Gastrocnemius medialis (tissue), 4 donors: ENCODE results near the gene SPTLC3. TPM values are rescaled to one million over a fixed set of nuclear protein-coding genes. Genes with fewer than 3 reads are reported as not detected.
A peak's percentile ranks its signal among the peaks of the same experiment; 100 is the strongest.

Experiments used
- ATAC-seq, 2 donors: fragments of 150-250 bp; one replicate each; pipeline ENCODE4 v1.9.1; 2016
- DNase-seq, 2 donors: peaks; one replicate each; pipeline ENCODE4 v3.0.0-alpha.2; 2019
- H3K27ac ChIP-seq, 4 donors: fragments of 200-600 bp; sonication (generic); 1 replicate in 1 of 4; 2 replicates in 3 of 4; pipeline ENCODE4 v1.5.1; 2016 to 2018; ENCODE audit warnings: mild to moderate bottlenecking in 2 of 4, moderate library complexity in 1 of 4
- H3K27me3 ChIP-seq, 3 donors: fragments of 200-600 bp; sonication (generic) in 2 of 3; 1 replicate in 1 of 3; 2 replicates in 2 of 3; pipeline versions ENCODE4 v1.5.1 to v1.6.0; 2016 to 2019; ENCODE audit warnings: mild to moderate bottlenecking in 1 of 3, moderate library complexity in 1 of 3
- H3K36me3 ChIP-seq, 2 donors: fragments of 200-600 bp; sonication (generic) in 1 of 2; one replicate each; pipeline ENCODE4 v1.5.1; 2017 to 2018
- H3K4me1 ChIP-seq, 2 donors: fragments of 200-600 bp; sonication (generic) in 1 of 2; one replicate each; pipeline ENCODE4 v1.5.1; 2016 to 2017; ENCODE audit warnings: mild to moderate bottlenecking in 2 of 2
- H3K4me3 ChIP-seq, 4 donors: fragments of 200-600 bp; sonication (generic) in 3 of 4; 1 replicate in 1 of 4; 2 replicates in 3 of 4; pipeline ENCODE4 v1.5.1; 2016 to 2019; ENCODE audit warnings: mild to moderate bottlenecking in 2 of 4
- H3K9me3 ChIP-seq, 3 donors: fragments of 200-600 bp; sonication (generic) in 2 of 3; 1 replicate in 1 of 3; 2 replicates in 2 of 3; pipeline ENCODE4 v1.5.1; 2016 to 2019
- CTCF ChIP-seq, 5 experiments: fragments of 450-650 bp in 3 of 5; fragments of 200-600 bp in 2 of 5; sonication (generic) in 2 of 5; IDR thresholded peaks in 4 of 5; conservative IDR thresholded peaks in 1 of 5; 1 replicate in 4 of 5; 2 replicates in 1 of 5; pipeline ENCODE4 v1.5.1; 2016 to 2019; ENCODE audit warnings: antibody characterized with exemption in 5 of 5, mild to moderate bottlenecking in 3 of 5, moderate library complexity in 3 of 5
- POLR2A ChIP-seq, 2 donors: fragments of 450-650 bp; IDR thresholded peaks; one replicate each; pipeline ENCODE4 v1.6.1; 2017; ENCODE audit warnings: antibody characterized with exemption in 2 of 2, mild to moderate bottlenecking in 2 of 2, moderate library complexity in 2 of 2
- in situ Hi-C, 4 donors: fragments of 200-750 bp; cut with MboI; loops; one replicate each; pipeline versions ENCODE4 v1.15.0 to v1.8.0; 2017; ENCODE audit warnings: low sequenced_read_pairs in 4 of 4
- intact Hi-C: fragments of 100-400 bp; cut with DNase I; formaldehyde crosslinking; loops from one replicate; pipeline ENCODE4 v1.15.1; 2023; ENCODE audit warnings: low total_unique reads
- total RNA-seq, 4 donors: library from RNA; depleted of rRNA; stranded (reverse); fragments of >200 nt; gene quantifications; one replicate each; pipeline versions ENCODE4 v1.1.0 to v1.2.3, GENCODE V29; 2016

Gene SPTLC3
- total RNA-seq, 4 donors from 2014 or later, result 0.46 to 2.4 (median 1.2) TPM

GRCh38 chr20:13002251-13002650, 6.5 kb upstream of the SPTLC3 start:
- ATAC-seq (no peak), DNase-seq (no peak)
- Histone ChIP-seq H3K4me3 (no peak overlapping the region), H3K9me3 (no peaks in the 10 kb centered on the region), H3K4me1 (no peaks in the 10 kb centered on the region), H3K27me3 (no peaks in the 10 kb centered on the region), H3K36me3 (no peaks in the 10 kb centered on the region), H3K27ac (no peak overlapping the region)
- in situ Hi-C loops (no loop called here), intact Hi-C loops (no loop called here)
- TF ChIP-seq POLR2A (IDR thresholded peaks at IDR 0.05), result no peak
- no peak for TF ChIP-seq CTCF (IDR thresholded peaks at IDR 0.05 in 4 of 5, conservative IDR thresholded peaks at IDR 0.05 in 1 of 5)

- no peaks in the 10 kb centered on the region for H3K9me3 ChIP-seq
- H3K27ac ChIP-seq, result no peak overlapping the region
- no peak for TF ChIP-seq CTCF (IDR thresholded peaks at IDR 0.05 in 4 of 5, conservative IDR thresholded peaks at IDR 0.05 in 1 of 5)
- TF ChIP-seq POLR2A (IDR thresholded peaks at IDR 0.05), result no peak
- intact Hi-C loops (no loop called here), in situ Hi-C loops (no loop called here)
- ATAC-seq, result no peak
- no peaks in the 10 kb centered on the region for H3K36me3 ChIP-seq
- H3K4me3 ChIP-seq, result no peak overlapping the region
- no peaks in the 10 kb centered on the region for H3K27me3 ChIP-seq
- peaks cover 0 to 5% of the 10 kb centered on the region in 2 donors for H3K4me1 ChIP-seq
- no peak for DNase-seq
Observed at GRCh38 chr20:13006825-13007224, 1.9 kb upstream of the SPTLC3 start.

- intact Hi-C loops, result no loop called here
- no peak for DNase-seq
- H3K27me3 ChIP-seq, result no peaks in the 10 kb centered on the region
- no peak overlapping the region for H3K4me3 ChIP-seq
- no peaks in the 10 kb centered on the region for H3K9me3 ChIP-seq
- H3K27ac ChIP-seq, result no peak overlapping the region
- H3K4me1 ChIP-seq, result peaks cover 0 to 5% of the 10 kb centered on the region in 2 donors
- ATAC-seq, result no peak
- in situ Hi-C loops, result no loop called here
- no peak for TF ChIP-seq CTCF (IDR thresholded peaks at IDR 0.05 in 4 of 5, conservative IDR thresholded peaks at IDR 0.05 in 1 of 5)
- no peak for TF ChIP-seq POLR2A (IDR thresholded peaks at IDR 0.05)
- no peaks in the 10 kb centered on the region for H3K36me3 ChIP-seq
Observed at GRCh38 chr20:13007596-13007995, 1.2 kb upstream of the SPTLC3 start.

- DNase-seq (no peak), ATAC-seq (peak; percentile 77 to 82)
- intact Hi-C loops, result no loop called here
- no peak for TF ChIP-seq POLR2A (IDR thresholded peaks at IDR 0.05)
- no peak for TF ChIP-seq CTCF (IDR thresholded peaks at IDR 0.05 in 4 of 5, conservative IDR thresholded peaks at IDR 0.05 in 1 of 5)
- Histone ChIP-seq H3K36me3 (no peaks in the 10 kb centered on the region), H3K27me3 (no peaks in the 10 kb centered on the region), H3K9me3 (no peaks in the 10 kb centered on the region), H3K27ac (peak overlapping the region; percentile 42 to 57 (median 48)), H3K4me1 (peaks cover 0 to 5% of the 10 kb centered on the region in 2 donors), H3K4me3 (peak overlapping the region; percentile 36 to 48 (median 45))
- in situ Hi-C loops, result no loop called here
Observed at GRCh38 chr20:13009682-13010406, 1.1 kb downstream of the SPTLC3 start.
